Endodermal cell (in vitro differentiated cells): Measurements from ENCODE around the gene HECTD1. TPM values are rescaled to one million over a fixed set of nuclear protein-coding genes. Genes with fewer than 3 reads are reported as not detected.
A peak's percentile ranks its signal among the peaks of the same experiment; 100 is the strongest.

Experiments used
- DNase-seq: peaks from one replicate; pipeline ENCODE4 v3.0.0-alpha.2; 2017
- H3K27ac ChIP-seq: 2 replicates; pipeline ENCODE4 v1.5.1; 2013; ENCODE audit warnings: mild to moderate bottlenecking, low read depth, low read length, moderate library complexity
- H3K27me3 ChIP-seq: 2 replicates; pipeline ENCODE4 v1.6.1; 2013; ENCODE audit warnings: mild to moderate bottlenecking, low read length, moderate library complexity; ENCODE audit not compliant: insufficient read depth, control insufficient read depth, poor library complexity, severe bottlenecking
- H3K36me3 ChIP-seq: 2 replicates; pipeline ENCODE4 v1.7.0; 2013; ENCODE audit warnings: mild to moderate bottlenecking, low read length, moderate library complexity; ENCODE audit not compliant: control insufficient read depth, insufficient read depth
- H3K4me1 ChIP-seq: one replicate; pipeline ENCODE4 v1.7.0; 2013; ENCODE audit warnings: low read length; ENCODE audit not compliant: control insufficient read depth, insufficient read depth
- H3K4me3 ChIP-seq: 2 replicates; pipeline ENCODE4 v1.5.1; 2013; ENCODE audit warnings: mild to moderate bottlenecking, low read length, moderate library complexity
- H3K9ac ChIP-seq: 2 replicates; pipeline ENCODE4 v1.6.1; 2013; ENCODE audit warnings: mild to moderate bottlenecking, low read length, moderate library complexity; ENCODE audit not compliant: poor library complexity, severe bottlenecking; ENCODE audit errors: extremely low read depth
- H3K9me3 ChIP-seq: 2 replicates; pipeline ENCODE4 v1.6.1; 2013; ENCODE audit warnings: mild to moderate bottlenecking, low read length, moderate library complexity; ENCODE audit not compliant: control insufficient read depth
- H3K27ac Mint-ChIP-seq: 2 replicates; pipeline ENCODE4 v1.8.0; 2020; ENCODE audit warnings: mixed read lengths
- H3K27me3 Mint-ChIP-seq: 2 replicates; pipeline ENCODE4 v1.8.0; 2021; ENCODE audit warnings: mild to moderate bottlenecking, mixed read lengths; ENCODE audit not compliant: insufficient read depth
- H3K36me3 Mint-ChIP-seq: 2 replicates; pipeline ENCODE4 v1.8.0; 2020; ENCODE audit warnings: low read depth, mixed read lengths
- H3K4me1 Mint-ChIP-seq: 2 replicates; pipeline ENCODE4 v1.8.0; 2020; ENCODE audit warnings: mixed read lengths
- H3K4me3 Mint-ChIP-seq: 2 replicates; pipeline ENCODE4 v1.8.0; 2020; ENCODE audit warnings: mild to moderate bottlenecking, moderate library complexity, mixed read lengths
- H3K9me3 Mint-ChIP-seq: 2 replicates; pipeline ENCODE4 v1.8.0; 2020; ENCODE audit warnings: mild to moderate bottlenecking, mixed read lengths
- CTCF ChIP-seq: fragments of 200-600 bp; sonication (generic); conservative IDR thresholded peaks from 2 replicates; pipeline ENCODE4 v1.5.0; 2021; ENCODE audit warnings: antibody characterized with exemption, mild to moderate bottlenecking
- WGBS, 2 experiments: methylation state at CpG; one replicate each; pipeline versions ENCODE4 v1.1.5 to v1.1.7; 2013; ENCODE audit warnings: missing lambda C conversion rate in 2 of 2, mixed read lengths in 1 of 2; ENCODE audit not compliant: insufficient coverage in 1 of 2, insufficient read length in 1 of 2; 5-methylcytosine and 5-hydroxymethylcytosine counted together
- total RNA-seq, 2 donors: library from RNA; stranded (reverse); fragmentation: NEBNext Ultra II Directional in 1 of 2; extraction: Animal tissue kit (Norgen Biotek cat#: 25700) in 1 of 2; gene quantifications; 2 replicates in 1 of 2; 3 replicates in 1 of 2; pipeline ENCODE4 v1.2.1, GENCODE V29; 2021

The HECTD1 gene
- total RNA-seq, 2 donors from 2014 or later, result 118 to 132 TPM

DNA sequence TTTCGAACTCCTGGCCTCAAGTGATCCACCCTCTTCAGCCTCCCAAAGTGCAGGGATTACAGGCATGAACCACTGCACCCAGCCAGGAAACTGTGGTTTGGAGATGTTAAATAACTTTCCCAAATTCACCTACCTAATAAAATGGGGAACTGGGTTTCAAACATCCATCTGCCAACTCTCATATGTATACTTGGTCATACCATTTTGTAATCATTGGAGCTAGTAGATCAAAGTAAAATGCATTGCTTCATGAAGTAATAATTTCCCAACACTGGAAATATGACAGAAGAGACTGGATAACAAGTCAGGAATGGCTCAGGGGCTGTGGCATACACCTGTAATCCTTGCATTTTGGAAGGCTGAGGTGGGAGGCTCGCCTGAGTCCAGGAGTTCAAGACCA is 5.3 kb upstream of the HECTD1 start:
- Mint-ChIP-seq H3K4me1 (peaks cover 9% of the 10 kb centered on the region), H3K4me3 (no peak overlapping the region), H3K36me3 (no peaks in the 10 kb centered on the region), H3K9me3 (no peaks in the 10 kb centered on the region), H3K27me3 (no peaks in the 10 kb centered on the region), H3K27ac (no peak overlapping the region)
- H3K27me3 ChIP-seq, result no peaks in the 10 kb centered on the region
- 89 to 94% methylated on average over 2 of the region's 2 CpGs for WGBS, 2 experiments
- H3K4me3 ChIP-seq, result no peak overlapping the region
- DNase-seq, result no peak
- H3K9ac ChIP-seq, result no peak overlapping the region
- no peak for TF ChIP-seq CTCF
- no peak overlapping the region for H3K27ac ChIP-seq
- H3K36me3 ChIP-seq, result no peaks in the 10 kb centered on the region
- no peaks in the 10 kb centered on the region for H3K9me3 ChIP-seq
- no peaks in the 10 kb centered on the region for H3K4me1 ChIP-seq

- TF ChIP-seq CTCF, result no peak
- Mint-ChIP-seq H3K27ac (no peak overlapping the region), H3K4me3 (no peak overlapping the region), H3K27me3 (no peaks in the 10 kb centered on the region), H3K9me3 (no peaks in the 10 kb centered on the region), H3K36me3 (peaks cover 4% of the 10 kb centered on the region), H3K4me1 (peaks cover 22% of the 10 kb centered on the region)
- Histone ChIP-seq H3K4me3 (no peak overlapping the region), H3K27me3 (no peaks in the 10 kb centered on the region), H3K4me1 (no peaks in the 10 kb centered on the region), H3K9ac (no peak overlapping the region), H3K36me3 (peaks cover 6% of the 10 kb centered on the region), H3K27ac (no peak overlapping the region), H3K9me3 (no peaks in the 10 kb centered on the region)
- no peak for DNase-seq
- WGBS, 2 experiments, result 94 to 100% methylated on average over 3 to 5 of the region's 5 CpGs
These were observed 2.0 kb upstream of the HECTD1 start for GRCh38 chr14:31209605-31210004.

- 91 to 95% methylated on average over 15 to 16 of the region's 16 CpGs for WGBS, 2 experiments
- Mint-ChIP-seq H3K27me3 (no peaks in the 10 kb centered on the region), H3K4me1 (peaks cover 22% of the 10 kb centered on the region), H3K4me3 (peak overlapping the region; percentile 78), H3K36me3 (peaks cover 12% of the 10 kb centered on the region), H3K9me3 (peaks cover 2% of the 10 kb centered on the region), H3K27ac (peak overlapping the region; percentile 99)
- Histone ChIP-seq H3K36me3 (peaks cover 13% of the 10 kb centered on the region), H3K9ac (peak overlapping the region; percentile 78), H3K4me1 (no peaks in the 10 kb centered on the region), H3K27me3 (no peaks in the 10 kb centered on the region), H3K27ac (peak overlapping the region; percentile 98), H3K4me3 (peak overlapping the region; percentile 87), H3K9me3 (peaks cover 4% of the 10 kb centered on the region)
- peak; percentile 46 for DNase-seq
- TF ChIP-seq CTCF, result no peak
These were observed 1.2 kb upstream of the HECTD1 start for GRCh38 chr14:31208546-31209424.
